Activated CD8-positive, alpha-beta memory T cell treated with anti-CD3 and anti-CD28 coated beads, Interleukin-2, amount 10 ng/mL, durations not matched to agents 7 days and 5 days (primary cell): ENCODE results near the gene PHACTR3. TPM values are rescaled to one million over a fixed set of nuclear protein-coding genes. Genes with fewer than 3 reads are reported as not detected.
"Not testable (repeated sequence)": the region's sequence is repeated elsewhere in the genome, so short reads cannot be mapped to it uniquely, and the experiment has no call there.

Source experiments
- ATAC-seq: fragments of 150-1000 bp; cut with Tn5 transposase; one replicate; pipeline ENCODE4 v1.10.0; 2021; ENCODE audit warnings: moderate library complexity
- CTCF ChIA-PET: fragments of 350-600 bp; sonication (Branson Sonifier 250); formaldehyde crosslinking; loops from one replicate; lab custom pipeline; 2021; ENCODE audit warnings: antibody characterized with exemption; lab: Charles Lee
- DNase-seq: peaks from one replicate; pipeline ENCODE4 v3.0.0-alpha.2; 2020
- H3K27ac Mint-ChIP-seq: one replicate; pipeline ENCODE4 v1.8.0; 2021; ENCODE audit warnings: mild to moderate bottlenecking, mixed read lengths
- H3K27me3 Mint-ChIP-seq: one replicate; pipeline ENCODE4 v1.8.0; 2021; ENCODE audit warnings: mixed read lengths
- H3K36me3 Mint-ChIP-seq: one replicate; pipeline ENCODE4 v1.8.0; 2021; ENCODE audit warnings: mild to moderate bottlenecking, mixed read lengths
- H3K4me1 Mint-ChIP-seq: one replicate; pipeline ENCODE4 v1.8.0; 2021; ENCODE audit warnings: mixed read lengths
- H3K4me3 Mint-ChIP-seq: one replicate; pipeline ENCODE4 v1.8.0; 2021; ENCODE audit warnings: mild to moderate bottlenecking, moderate library complexity, mixed read lengths
- H3K9me3 Mint-ChIP-seq: one replicate; pipeline ENCODE4 v1.8.0; 2022; ENCODE audit warnings: low read depth, mixed read lengths
- total RNA-seq, 2 experiments: library from RNA; stranded (reverse); gene quantifications; one replicate each; pipeline ENCODE4 v1.2.3, GENCODE V29; 2021

PHACTR3 gene
- not detected for total RNA-seq

GRCh38 chr20:59603781-59604541 is at the start of gene PHACTR3:
PHACTR3 (plus strand) TSS chr20:59604540; CDS start chr20:59605015, 475 bp downstream.
- DNase-seq: no peak
- H3K4me3 Mint-ChIP-seq: no peak within 1 kb of the TSS
- no peaks in the 10 kb centered on the region for H3K9me3 Mint-ChIP-seq
- H3K27me3 Mint-ChIP-seq: peaks cover 61% of the 10 kb centered on the region
- H3K36me3 Mint-ChIP-seq: no peaks in the 10 kb centered on the region
- CTCF ChIA-PET: no interaction called here
- no peak within 1 kb of the TSS for H3K27ac Mint-ChIP-seq
- no peak for ATAC-seq
- no peaks in the 10 kb centered on the region for H3K4me1 Mint-ChIP-seq

GRCh38 chr20:59557733-59558529 is 46.4 kb upstream of the PHACTR3 start:
- CTCF ChIA-PET: interaction anchor here (3.0 kb wide), 1 partner anchor 13 kb away, joined by 19 read pairs; no protein-coding TSS in a partner anchor
- H3K36me3 Mint-ChIP-seq, H3K9me3 Mint-ChIP-seq, H3K4me1 Mint-ChIP-seq, ATAC-seq, H3K27me3 Mint-ChIP-seq, DNase-seq: not testable (repeated sequence)
- Mint-ChIP-seq H3K27ac (peak overlapping the region; percentile 0), H3K4me3 (peak overlapping the region; percentile 50)

GRCh38 chr20:59559024-59559817 is 45.1 kb upstream of the PHACTR3 start:
- H3K4me1 Mint-ChIP-seq: peaks cover 9% of the 10 kb centered on the region
- ATAC-seq: no peak
- no peak for DNase-seq
- H3K27ac Mint-ChIP-seq: no peak overlapping the region
- CTCF ChIA-PET: interaction anchor here (3.0 kb wide), 1 partner anchor 12 kb away, joined by 19 read pairs; no protein-coding TSS in a partner anchor
- peaks cover 3% of the 10 kb centered on the region for H3K27me3 Mint-ChIP-seq
- no peaks in the 10 kb centered on the region for H3K9me3 Mint-ChIP-seq
- no peaks in the 10 kb centered on the region for H3K36me3 Mint-ChIP-seq
- no peak overlapping the region for H3K4me3 Mint-ChIP-seq

GRCh38 chr20:59559863-59560262 is 44.5 kb upstream of the PHACTR3 start:
- no peak overlapping the region for H3K4me3 Mint-ChIP-seq
- H3K27me3 Mint-ChIP-seq: peaks cover 3% of the 10 kb centered on the region
- H3K27ac Mint-ChIP-seq: no peak overlapping the region
- DNase-seq (no peak), ATAC-seq (no peak)
- CTCF ChIA-PET: interaction anchor here (3.0 kb wide), 1 partner anchor 11 kb away, joined by 19 read pairs; no protein-coding TSS in a partner anchor
- no peaks in the 10 kb centered on the region for H3K36me3 Mint-ChIP-seq
- no peaks in the 10 kb centered on the region for H3K9me3 Mint-ChIP-seq
- peaks cover 9% of the 10 kb centered on the region for H3K4me1 Mint-ChIP-seq

GRCh38 chr20:59560588-59561227 is 43.6 kb upstream of the PHACTR3 start:
- CTCF ChIA-PET: interaction anchor here (0.6 to 3.0 kb wide), 4 partner anchors 10 to 17 kb away, joined by 3 to 19 read pairs (median 4); no protein-coding TSS in a partner anchor
- peaks cover 9% of the 10 kb centered on the region for H3K4me1 Mint-ChIP-seq
- H3K4me3 Mint-ChIP-seq: no peak overlapping the region
- peaks cover 3% of the 10 kb centered on the region for H3K27me3 Mint-ChIP-seq
- H3K27ac Mint-ChIP-seq: no peak overlapping the region
- ATAC-seq (no peak), DNase-seq (no peak)
- no peaks in the 10 kb centered on the region for H3K36me3 Mint-ChIP-seq
- H3K9me3 Mint-ChIP-seq: no peaks in the 10 kb centered on the region

GRCh38 chr20:59561228-59561605 is 43.1 kb upstream of the PHACTR3 start:
- Mint-ChIP-seq H3K4me3 (no peak overlapping the region), H3K4me1 (peaks cover 9% of the 10 kb centered on the region), H3K27ac (no peak overlapping the region), H3K36me3 (no peaks in the 10 kb centered on the region), H3K9me3 (no peaks in the 10 kb centered on the region), H3K27me3 (peaks cover 3% of the 10 kb centered on the region)
- DNase-seq: no peak
- CTCF ChIA-PET: interaction anchor here (0.6 to 3.0 kb wide), 3 partner anchors 10 to 18 kb away, joined by 3 to 19 read pairs (median 4); no protein-coding TSS in a partner anchor
- ATAC-seq: no peak

GRCh38 chr20:59561614-59562277 is 42.6 kb upstream of the PHACTR3 start:
- H3K36me3 Mint-ChIP-seq: no peaks in the 10 kb centered on the region
- H3K4me1 Mint-ChIP-seq: peaks cover 9% of the 10 kb centered on the region
- ATAC-seq (no peak), DNase-seq (no peak)
- H3K27me3 Mint-ChIP-seq: peaks cover 3% of the 10 kb centered on the region
- no peaks in the 10 kb centered on the region for H3K9me3 Mint-ChIP-seq
- no peak overlapping the region for H3K4me3 Mint-ChIP-seq
- CTCF ChIA-PET: interaction anchor here (1.2 kb wide), 1 partner anchor 18 kb away, joined by 4 read pairs; no protein-coding TSS in a partner anchor
- no peak overlapping the region for H3K27ac Mint-ChIP-seq

GRCh38 chr20:59564171-59564570 is 40.2 kb upstream of the PHACTR3 start:
- ATAC-seq: no peak
- no peak overlapping the region for H3K27ac Mint-ChIP-seq
- H3K9me3 Mint-ChIP-seq: no peaks in the 10 kb centered on the region
- no peaks in the 10 kb centered on the region for H3K36me3 Mint-ChIP-seq
- CTCF ChIA-PET: no interaction called here
- DNase-seq: no peak
- no peaks in the 10 kb centered on the region for H3K4me1 Mint-ChIP-seq
- H3K4me3 Mint-ChIP-seq: no peak overlapping the region
- H3K27me3 Mint-ChIP-seq: no peaks in the 10 kb centered on the region

GRCh38 chr20:59564943-59565342 is 39.4 kb upstream of the PHACTR3 start:
- Mint-ChIP-seq H3K27me3 (no peaks in the 10 kb centered on the region), H3K4me3 (no peak overlapping the region), H3K4me1 (no peaks in the 10 kb centered on the region), H3K36me3 (no peaks in the 10 kb centered on the region), H3K9me3 (no peaks in the 10 kb centered on the region), H3K27ac (no peak overlapping the region)
- CTCF ChIA-PET: no interaction called here
- no peak for DNase-seq
- no peak for ATAC-seq

GRCh38 chr20:59565768-59566461 is 38.4 kb upstream of the PHACTR3 start:
- Mint-ChIP-seq H3K4me3 (no peak overlapping the region), H3K9me3 (no peaks in the 10 kb centered on the region), H3K36me3 (no peaks in the 10 kb centered on the region), H3K4me1 (no peaks in the 10 kb centered on the region), H3K27ac (no peak overlapping the region), H3K27me3 (no peaks in the 10 kb centered on the region)
- CTCF ChIA-PET: no interaction called here
- no peak for DNase-seq
- no peak for ATAC-seq

GRCh38 chr20:59566631-59567524 is 37.5 kb upstream of the PHACTR3 start:
- no peaks in the 10 kb centered on the region for H3K4me1 Mint-ChIP-seq
- DNase-seq (no peak), ATAC-seq (no peak)
- H3K9me3 Mint-ChIP-seq: no peaks in the 10 kb centered on the region
- H3K36me3 Mint-ChIP-seq: no peaks in the 10 kb centered on the region
- H3K27ac Mint-ChIP-seq: no peak overlapping the region
- CTCF ChIA-PET: no interaction called here
- no peak overlapping the region for H3K4me3 Mint-ChIP-seq
- H3K27me3 Mint-ChIP-seq: peaks cover under 1% of the 10 kb centered on the region
